ENCODE results near the gene COA3.

- TF ChIP-seq, protein P1, sequence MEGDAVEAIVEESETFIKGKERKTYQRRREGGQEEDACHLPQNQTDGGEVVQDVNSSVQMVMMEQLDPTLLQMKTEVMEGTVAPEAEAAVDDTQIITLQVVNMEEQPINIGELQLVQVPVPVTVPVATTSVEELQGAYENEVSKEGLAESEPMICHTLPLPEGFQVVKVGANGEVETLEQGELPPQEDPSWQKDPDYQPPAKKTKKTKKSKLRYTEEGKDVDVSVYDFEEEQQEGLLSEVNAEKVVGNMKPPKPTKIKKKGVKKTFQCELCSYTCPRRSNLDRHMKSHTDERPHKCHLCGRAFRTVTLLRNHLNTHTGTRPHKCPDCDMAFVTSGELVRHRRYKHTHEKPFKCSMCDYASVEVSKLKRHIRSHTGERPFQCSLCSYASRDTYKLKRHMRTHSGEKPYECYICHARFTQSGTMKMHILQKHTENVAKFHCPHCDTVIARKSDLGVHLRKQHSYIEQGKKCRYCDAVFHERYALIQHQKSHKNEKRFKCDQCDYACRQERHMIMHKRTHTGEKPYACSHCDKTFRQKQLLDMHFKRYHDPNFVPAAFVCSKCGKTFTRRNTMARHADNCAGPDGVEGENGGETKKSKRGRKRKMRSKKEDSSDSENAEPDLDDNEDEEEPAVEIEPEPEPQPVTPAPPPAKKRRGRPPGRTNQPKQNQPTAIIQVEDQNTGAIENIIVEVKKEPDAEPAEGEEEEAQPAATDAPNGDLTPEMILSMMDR (IDR thresholded peaks at IDR 0.05; ENCODE audit: insufficient read depth, low read length, poor library complexity, severe bottlenecking), result no peak
- no peak for TF ChIP-seq EZH2phosphoT487 (conservative IDR thresholded peaks at IDR 0.05; ENCODE audit: low read length)
Measured at GRCh38 chr17:42766124-42766523, 32.4 kb downstream of the COA3 start.

Data from SU-DHL-6 (cell line).